ENCODE data around the gene RANBP10. TPM values are rescaled to one million over a fixed set of nuclear protein-coding genes. Genes with fewer than 3 reads are reported as not detected.

Gene RANBP10
- total and polyA plus RNA-seq, 9 of the 15 experiments (the other 6 are each of a cell fraction or from before 2014, with no cell fraction given), result 0.61 to 19.3 (median 5.9) TPM

DNA sequence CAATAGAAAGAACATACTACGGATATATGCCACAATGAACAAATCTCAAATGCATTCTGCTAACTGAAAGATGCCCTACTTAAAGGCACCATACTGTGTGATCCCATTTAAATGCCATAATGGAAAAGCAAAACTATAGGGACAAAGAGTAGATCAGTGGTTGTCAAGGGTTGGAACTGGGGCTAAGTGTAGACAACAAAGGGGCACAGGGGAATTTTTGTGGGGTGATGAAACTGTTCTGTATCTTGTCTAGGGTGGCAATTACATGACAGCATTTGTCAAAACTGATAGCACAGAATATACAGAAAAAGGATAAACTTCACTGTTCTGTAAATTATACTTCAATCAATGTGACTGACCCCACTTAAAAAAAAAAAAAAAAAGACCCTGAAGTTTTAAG is 104.9 kb downstream of the RANBP10 start:
- no TSS peak for BruUV-seq (replicated peaks)
- ChIA-PET CTCF (ENCODE audit: low intra/inter-chr PET ratio) (interaction anchor here (0.7 kb wide), 1 partner anchor 205 kb away, joined by 3 read pairs; no protein-coding TSS in a partner anchor), POLR2A (no interaction called here)
- H3K9ac ChIP-seq (ENCODE audit: insufficient read depth in 1 of 2, low read depth in 2 of 2, low read length in 2 of 2), result no peak overlapping the region
- WGBS (ENCODE audit: insufficient coverage, low coverage, missing lambda C conversion rate), result 91% methylated on average over 1 of the region's 1 CpG
- no peak overlapping the region for H3K4me2 ChIP-seq (ENCODE audit: insufficient read depth, low read length)
- no peaks in the 10 kb centered on the region for H4K20me1 ChIP-seq (replicated peaks; ENCODE audit: control insufficient read depth, insufficient read depth, low read length)
- DNase-seq (ENCODE audit: extremely low read depth in 1 of 4, low spot score in 3 of 4) (no peak), ATAC-seq (no peak), FAIRE-seq (no peak)
- no peaks in the 10 kb centered on the region for H3K27me3 ChIP-seq (ENCODE audit: control insufficient read depth in 2 of 2, insufficient read depth in 2 of 2, low read length in 2 of 2)
- no peak overlapping the region for H3K27ac ChIP-seq (ENCODE audit: extremely low read depth, low read depth, low read length)
- H3K36me3 ChIP-seq (ENCODE audit: control insufficient read depth, insufficient read depth, low read length), result peaks cover 8% of the 10 kb centered on the region; the same call in 1 of the 3 replicates
- H2AFZ ChIP-seq (ENCODE audit: low read depth, low read length), result no peak overlapping the region
- H3K4me1 ChIP-seq (replicated peaks in 1 of 2; ENCODE audit: control insufficient read depth in 2 of 2, insufficient read depth in 2 of 2, low read length in 2 of 2), result no peaks in the 10 kb centered on the region
- TF ChIP-seq POLR2A (conservative IDR thresholded peaks at IDR 0.05), result no peak
- no peak for TF ChIP-seq HOXB6 (CRISPR knock-in tag; IDR thresholded peaks at IDR 0.05; ENCODE audit: borderline replicate concordance)
- no peak for TF ChIP-seq FOXA3 (CRISPR knock-in tag; conservative IDR thresholded peaks at IDR 0.05 in 1 of 2, IDR thresholded peaks at IDR 0.05 in 1 of 2)
- TF ChIP-seq SRSF1 (IDR thresholded peaks at IDR 0.05; ENCODE audit: low read depth, low read length), result no peak
- TF ChIP-seq YY1 (IDR thresholded peaks at IDR 0.05; ENCODE audit: borderline replicate concordance in 1 of 3, control insufficient read depth in 1 of 3, extremely low read depth in 1 of 3, insufficient read depth in 3 of 3, insufficient read length in 1 of 3, insufficient replicate concordance in 2 of 3, low read depth in 1 of 3, low read length in 2 of 3), result no peak
- TF ChIP-seq ZEB2 (IDR thresholded peaks at IDR 0.05), result no peak
- no peaks in the 10 kb centered on the region for H3K79me2 ChIP-seq (ENCODE audit: control insufficient read depth, insufficient read depth, low read length)
- peaks cover 3% of the 10 kb centered on the region for H3K9me3 ChIP-seq (replicated peaks; ENCODE audit: control insufficient read depth, insufficient read depth, low read depth, low read length)
- in situ Hi-C loops (cut with MboI) (no loop called here), intact Hi-C loops (cut with micrococcal nuclease) (no loop called here)
- no peaks in the 10 kb centered on the region for H3K9me1 ChIP-seq (ENCODE audit: control insufficient read depth, insufficient read depth, low read length)
- H3K4me3 ChIP-seq, result no peak overlapping the region

DNA sequence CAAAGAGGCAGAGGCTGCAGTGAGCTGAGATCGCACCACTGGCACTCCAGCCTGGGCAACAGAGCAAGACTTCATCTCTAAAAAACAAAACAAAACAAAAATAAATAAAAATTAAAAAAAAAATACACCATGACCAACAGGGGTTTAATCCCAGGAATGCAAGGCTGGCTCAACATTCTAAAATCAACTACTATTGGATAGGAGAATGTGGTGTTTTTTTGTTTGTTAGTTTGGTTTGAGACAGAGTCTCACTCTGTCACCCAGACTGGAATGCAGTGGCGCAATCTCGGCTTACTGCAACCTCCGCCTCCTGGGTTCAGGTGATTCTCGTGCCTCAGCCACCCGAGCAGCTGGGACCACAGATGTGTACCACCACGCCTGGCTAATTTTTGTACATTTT is 107.1 kb downstream of the RANBP10 start:
- Histone ChIP-seq H3K9ac (ENCODE audit: insufficient read depth in 1 of 2, low read depth in 2 of 2, low read length in 2 of 2) (no peak overlapping the region), H3K27me3 (ENCODE audit: control insufficient read depth in 2 of 2, insufficient read depth in 2 of 2, low read length in 2 of 2) (no peaks in the 10 kb centered on the region), H3K79me2 (ENCODE audit: control insufficient read depth, insufficient read depth, low read length) (no peaks in the 10 kb centered on the region), H4K20me1 (replicated peaks; ENCODE audit: control insufficient read depth, insufficient read depth, low read length) (no peaks in the 10 kb centered on the region), H3K9me1 (ENCODE audit: control insufficient read depth, insufficient read depth, low read length) (no peaks in the 10 kb centered on the region), H3K9me3 (replicated peaks; ENCODE audit: control insufficient read depth, insufficient read depth, low read depth, low read length) (peaks cover 3% of the 10 kb centered on the region), H3K4me1 (replicated peaks in 1 of 2; ENCODE audit: control insufficient read depth in 2 of 2, insufficient read depth in 2 of 2, low read length in 2 of 2) (no peaks in the 10 kb centered on the region), H2AFZ (ENCODE audit: low read depth, low read length) (no peak overlapping the region), H3K36me3 (ENCODE audit: control insufficient read depth, insufficient read depth, low read length) (peaks cover 8% of the 10 kb centered on the region; the same call in 1 of the 3 replicates), H3K27ac (ENCODE audit: extremely low read depth, low read depth, low read length) (no peak overlapping the region), H3K4me2 (ENCODE audit: insufficient read depth, low read length) (no peak overlapping the region), H3K4me3 (no peak overlapping the region)
- peak; percentile 55; the same call in 1 of the 2 replicates for TF ChIP-seq TRIM28 (IDR thresholded peaks at IDR 0.05)
- 0 out of 2 replicates have a peak, but pooled peaks have one; percentile 49 for TF ChIP-seq ZNF445 (CRISPR knock-in tag; IDR thresholded peaks at IDR 0.05; ENCODE audit: low read depth)
- TF ChIP-seq CBX3 (IDR thresholded peaks at IDR 0.05; ENCODE audit: borderline replicate concordance in 1 of 2, low read length in 2 of 2), result peak in 1 of 2 experiments; percentile 72; a peak in 1 of 3 replicates
- TF ChIP-seq ZNF324 (CRISPR knock-in tag; IDR thresholded peaks at IDR 0.05), result peak; percentile 88
- TF ChIP-seq, protein P1, sequence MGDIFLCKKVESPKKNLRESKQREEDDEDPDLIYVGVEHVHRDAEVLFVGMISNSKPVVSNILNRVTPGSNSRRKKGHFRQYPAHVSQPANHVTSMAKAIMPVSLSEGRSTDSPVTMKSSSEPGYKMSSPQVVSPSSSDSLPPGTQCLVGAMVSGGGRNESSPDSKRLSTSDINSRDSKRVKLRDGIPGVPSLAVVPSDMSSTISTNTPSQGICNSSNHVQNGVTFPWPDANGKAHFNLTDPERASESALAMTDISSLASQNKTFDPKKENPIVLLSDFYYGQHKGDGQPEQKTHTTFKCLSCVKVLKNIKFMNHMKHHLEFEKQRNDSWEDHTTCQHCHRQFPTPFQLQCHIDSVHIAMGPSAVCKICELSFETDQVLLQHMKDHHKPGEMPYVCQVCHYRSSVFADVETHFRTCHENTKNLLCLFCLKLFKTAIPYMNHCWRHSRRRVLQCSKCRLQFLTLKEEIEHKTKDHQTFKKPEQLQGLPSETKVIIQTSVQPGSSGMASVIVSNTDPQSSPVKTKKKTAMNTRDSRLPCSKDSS (IDR thresholded peaks at IDR 0.05; ENCODE audit: low read depth, partially characterized antibody), result peak; percentile 67
- no peak for TF ChIP-seq ZKSCAN3 (CRISPR knock-in tag; IDR thresholded peaks at IDR 0.05)
- intact Hi-C loops (cut with micrococcal nuclease) (no loop called here), in situ Hi-C loops (cut with MboI) (no loop called here)
- 91% methylated on average over 7 of the region's 7 CpGs for WGBS (ENCODE audit: insufficient coverage, low coverage, missing lambda C conversion rate)
- CTCF ChIA-PET (ENCODE audit: low intra/inter-chr PET ratio), result no interaction called here
- DNase-seq (ENCODE audit: extremely low read depth in 1 of 4, low spot score in 3 of 4) (no peak), FAIRE-seq (no peak), ATAC-seq (no peak)
- POLR2A ChIA-PET, result no interaction called here
- no TSS peak for BruUV-seq (replicated peaks)
